Lung (tissue), 12 donors: ENCODE data around the gene APLNR. TPM values are rescaled to one million over a fixed set of nuclear protein-coding genes. Genes with fewer than 3 reads are reported as not detected.

Source experiments
- ATAC-seq: fragments of 200-7000 bp; cut with Tn5 transposase; one replicate; pipeline ENCODE4 v1.9.1; 2020; ENCODE audit warnings: moderate number of reproducible peaks; ENCODE audit not compliant: insufficient read depth, low FRiP score
- DNase-seq, 3 donors: peaks; one replicate each; pipeline ENCODE4 v3.0.0-alpha.2; 2013 to 2017
- H3K27ac ChIP-seq, 2 donors: one replicate each; pipeline ENCODE4 v1.5.1; 2013; ENCODE audit warnings: mild to moderate bottlenecking in 2 of 2, moderate library complexity in 2 of 2, control low read depth in 1 of 2, inconsistent platforms in 1 of 2, low read depth in 1 of 2, low read length in 1 of 2
- H3K27me3 ChIP-seq, 3 donors: one replicate each; pipeline ENCODE4 v1.5.1; 2013; ENCODE audit warnings: low read length in 2 of 3; ENCODE audit not compliant: control insufficient read depth in 3 of 3, insufficient read depth in 3 of 3
- H3K36me3 ChIP-seq, 4 donors: one replicate each; pipeline ENCODE4 v1.5.1; 2013; ENCODE audit warnings: low read length in 4 of 4, mild to moderate bottlenecking in 1 of 4, moderate library complexity in 1 of 4; ENCODE audit not compliant: control insufficient read depth in 4 of 4, insufficient read depth in 4 of 4
- H3K4me1 ChIP-seq, 5 donors: one replicate each; pipeline ENCODE4 v1.5.1; 2013; ENCODE audit warnings: low read length in 5 of 5, mild to moderate bottlenecking in 2 of 5, moderate library complexity in 1 of 5; ENCODE audit not compliant: control insufficient read depth in 5 of 5, insufficient read depth in 5 of 5
- H3K4me3 ChIP-seq: one replicate; pipeline ENCODE4 v1.5.1; 2013; ENCODE audit warnings: mild to moderate bottlenecking, control low read depth, moderate library complexity
- H3K9ac ChIP-seq, 2 donors: one replicate each; pipeline ENCODE4 v1.5.1; 2013; ENCODE audit warnings: low read length in 2 of 2, control low read depth in 1 of 2; ENCODE audit not compliant: insufficient read depth in 1 of 2
- H3K9me3 ChIP-seq, 4 donors: one replicate each; pipeline ENCODE4 v1.5.1; 2013; ENCODE audit warnings: low read length in 3 of 4, mild to moderate bottlenecking in 1 of 4, moderate library complexity in 1 of 4; ENCODE audit not compliant: control insufficient read depth in 4 of 4, insufficient read depth in 3 of 4
- CTCF ChIP-seq: IDR thresholded peaks from 2 replicates; pipeline ENCODE4 v1.5.1; 2012; ENCODE audit warnings: mild to moderate bottlenecking; ENCODE audit errors: control extremely low read depth, extremely low read depth
- WGBS, 2 donors: extraction: QIAGEN DNeasy Blood & Tissue Kit; methylation state at CpG; one replicate each; pipeline ENCODE4 v1.1.7; 2013; 5-methylcytosine and 5-hydroxymethylcytosine counted together
- polyA plus RNA-seq, 2 donors: library from polyadenylated mRNA; stranded (reverse); fragments of 200-250 nt; gene quantifications; one replicate each; pipeline ENCODE4 v1.2.1, GENCODE V29; 2013
- total RNA-seq, 2 donors: library from RNA; depleted of rRNA in 1 of 2; stranded (reverse); fragments of >200 nt in 1 of 2; gene quantifications; one replicate each; pipeline ENCODE4 v1.2.1, GENCODE V29; 2014 to 2021
- donor health status: control.
- donor health status: control.
- donor health status: Bipolar disorder and iron deficiency.
- donor health status: healthy.
- donor health status: DM: yes; HTN: yes; CAD: no.

The APLNR gene
- total and polyA plus RNA-seq, 4 donors, result 0.39 to 93.8 (median 4.9) TPM

- peaks cover 0 to 3% (median 0%) of the 10 kb centered on the region in 4 donors for H3K9me3 ChIP-seq
- H3K9ac ChIP-seq, result no peak overlapping the region
- DNase-seq (no peak), ATAC-seq (no peak)
- H3K27me3 ChIP-seq, result no peaks in the 10 kb centered on the region
- peak overlapping the region in 1 of 2 donors; percentile 26 for H3K27ac ChIP-seq
- TF ChIP-seq CTCF, result no peak
- peaks cover 0 to 6% (median 2%) of the 10 kb centered on the region in 5 donors for H3K4me1 ChIP-seq
- H3K4me3 ChIP-seq, result no peak overlapping the region
- WGBS, 2 donors, result 65 to 71% methylated on average over 9 of the region's 9 CpGs
- H3K36me3 ChIP-seq, result no peaks in the 10 kb centered on the region
Measured at GRCh38 chr11:57191311-57192219, 45.5 kb downstream of the APLNR start.

GRCh38 chr11:57190548-57190947 is 46.5 kb downstream of the APLNR start:
- WGBS, 2 donors, result 97 to 98% methylated on average over 4 of the region's 4 CpGs

More at GRCh38 chr11:57190548-57190947, 46.5 kb downstream of the APLNR start:
- no peak overlapping the region for H3K27ac ChIP-seq
- TF ChIP-seq CTCF, result no peak
- ATAC-seq (no peak), DNase-seq (no peak)
- peaks cover 0 to 3% (median 0%) of the 10 kb centered on the region in 5 donors for H3K4me1 ChIP-seq
- no peaks in the 10 kb centered on the region for H3K36me3 ChIP-seq
- H3K9ac ChIP-seq, result no peak overlapping the region
- peaks cover 0 to 3% (median 0%) of the 10 kb centered on the region in 4 donors for H3K9me3 ChIP-seq
- H3K27me3 ChIP-seq, result no peaks in the 10 kb centered on the region
- H3K4me3 ChIP-seq, result no peak overlapping the region

Other genes with a start within 250 kb of the APLNR start
- gene OR5AK2, start 248.3 kb downstream of the APLNR start, total RNA-seq, result not detected
- gene OR5AK2, start 248.3 kb downstream of the APLNR start, polyA plus RNA-seq, result not detected
- 1 to 10 TPM in 1 of 2 donors, under 1 TPM in 1; 0.09 to 2.9 TPM for gene LRRC55, start 55.3 kb downstream of the APLNR start, total RNA-seq
- under 1 TPM; 0.02 to 0.09 TPM for gene LRRC55, start 55.3 kb downstream of the APLNR start, polyA plus RNA-seq
- gene TNKS1BP1, start 87.7 kb upstream of the APLNR start, total RNA-seq, result 100 to 1,000 TPM; 107 to 220 TPM
- gene TNKS1BP1, start 87.7 kb upstream of the APLNR start, polyA plus RNA-seq, result 100 to 1,000 TPM in 1 of 2 donors, 10 to 100 TPM in 1; 87.0 to 171 TPM
- gene SSRP1, start 98.6 kb upstream of the APLNR start, total RNA-seq, result 10 to 100 TPM; 54.7 to 76.9 TPM
- 10 to 100 TPM; 37.1 to 74.4 TPM for gene SSRP1, start 98.6 kb upstream of the APLNR start, polyA plus RNA-seq
- gene P2RX3, start 101.1 kb upstream of the APLNR start, total RNA-seq, result under 1 TPM in 1 of 2 donors, not detected in 1; 0.11 TPM
- not detected for gene P2RX3, start 101.1 kb upstream of the APLNR start, polyA plus RNA-seq
- 1 to 10 TPM in 1 of 2 donors, not detected in 1; 1.4 TPM for gene PRG3, start 143.9 kb upstream of the APLNR start, total RNA-seq
- under 1 TPM in 1 of 2 donors, not detected in 1; 0.63 TPM for gene PRG3, start 143.9 kb upstream of the APLNR start, polyA plus RNA-seq
- under 1 TPM; 0.68 to 0.71 TPM for gene PRG2, start 153.4 kb upstream of the APLNR start, total RNA-seq
- 1 to 10 TPM in 1 of 2 donors, under 1 TPM in 1; 0.94 to 5.3 TPM for gene PRG2, start 153.4 kb upstream of the APLNR start, polyA plus RNA-seq
- 100 to 1,000 TPM in 1 of 2 donors, 10 to 100 TPM in 1; 23.3 to 148 TPM for gene SLC43A3, start 189.9 kb upstream of the APLNR start, total RNA-seq
- gene SLC43A3, start 189.9 kb upstream of the APLNR start, polyA plus RNA-seq, result 100 to 1,000 TPM in 1 of 2 donors, 10 to 100 TPM in 1; 61.4 to 155 TPM
- gene RTN4RL2, start 223.3 kb upstream of the APLNR start, total RNA-seq, result 1 to 10 TPM in 1 of 2 donors, under 1 TPM in 1; 0.31 to 4.8 TPM
- gene RTN4RL2, start 223.3 kb upstream of the APLNR start, polyA plus RNA-seq, result 1 to 10 TPM; 1.5 to 1.8 TPM